HUES64 (cell line): ENCODE data around the gene MAP2K5.
A peak's percentile ranks its signal among the peaks of the same experiment; 100 is the strongest.

Source experiments
- H3K27ac ChIP-seq: 2 replicates; pipeline ENCODE4 v1.7.0; 2013; ENCODE audit warnings: low read depth, low read length, inconsistent platforms
- H3K27me3 ChIP-seq: 2 replicates; pipeline ENCODE4 v1.6.1; 2013; ENCODE audit warnings: mild to moderate bottlenecking, low read length; ENCODE audit not compliant: insufficient read depth
- H3K36me3 ChIP-seq: 2 replicates; pipeline ENCODE4 v1.6.1; 2013; ENCODE audit warnings: mild to moderate bottlenecking, low read length; ENCODE audit not compliant: insufficient read depth
- H3K4me1 ChIP-seq: 2 replicates; pipeline ENCODE4 v1.6.1; 2013; ENCODE audit warnings: mild to moderate bottlenecking, low read length, moderate library complexity; ENCODE audit not compliant: insufficient read depth
- H3K4me3 ChIP-seq: 2 replicates; pipeline ENCODE4 v1.5.1; 2013; ENCODE audit warnings: mild to moderate bottlenecking, low read length, moderate library complexity
- H3K9ac ChIP-seq: 2 replicates; pipeline ENCODE4 v1.6.1; 2013; ENCODE audit warnings: mild to moderate bottlenecking, low read depth, low read length
- H3K9me3 ChIP-seq: 2 replicates; pipeline ENCODE4 v1.6.1; 2013; ENCODE audit warnings: low read depth, low read length; ENCODE audit not compliant: insufficient read depth
- WGBS: fragments of 150-250, 120-280 bp; methylation state at CpG from one replicate; pipeline ENCODE4 v1.1.7; 2013; ENCODE audit warnings: missing lambda C conversion rate; 5-methylcytosine and 5-hydroxymethylcytosine counted together

The MAP2K5 gene

DNA sequence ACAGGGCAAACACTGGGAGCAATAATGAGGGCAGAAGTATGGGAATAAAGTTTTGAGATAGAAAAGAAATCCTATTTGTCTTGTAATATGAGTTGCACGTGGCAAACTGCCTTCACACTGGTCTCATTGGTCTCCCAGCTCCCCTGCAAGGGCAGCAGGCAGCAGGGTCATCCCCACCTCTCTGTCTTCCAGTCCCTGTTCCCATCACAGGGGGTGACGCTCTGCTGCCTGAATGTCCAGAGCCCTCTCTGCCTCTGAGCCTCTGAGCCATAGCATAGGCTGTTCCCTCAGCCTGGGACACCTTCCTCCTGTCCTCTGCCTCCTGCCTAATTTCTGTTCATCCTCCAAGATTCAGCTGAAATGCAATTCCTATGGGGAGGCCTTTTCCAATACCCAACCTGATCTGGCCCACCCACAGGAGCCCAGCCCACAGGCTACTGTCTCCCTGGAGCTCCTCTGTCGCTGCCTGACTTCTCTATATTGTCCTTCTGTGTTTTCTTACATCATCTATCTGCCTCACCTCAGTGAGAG, 270.7 kb downstream of the MAP2K5 start:
- Histone ChIP-seq H3K27ac (no peak overlapping the region), H3K4me3 (no peak overlapping the region), H3K9ac (no peak overlapping the region), H3K36me3 (no peaks in the 10 kb centered on the region), H3K4me1 (no peaks in the 10 kb centered on the region; the same call in 1 of the 2 replicates), H3K9me3 (peaks cover 7% of the 10 kb centered on the region; the same call in 1 of the 2 replicates), H3K27me3 (peaks cover 11% of the 10 kb centered on the region)
- 77% methylated on average over 3 of the region's 3 CpGs for WGBS

- Histone ChIP-seq H3K9ac (no peak overlapping the region), H3K27ac (no peak overlapping the region), H3K4me1 (no peaks in the 10 kb centered on the region; the same call in 1 of the 2 replicates), H3K36me3 (no peaks in the 10 kb centered on the region), H3K4me3 (no peak overlapping the region), H3K9me3 (peaks cover 7% of the 10 kb centered on the region; the same call in 1 of the 2 replicates), H3K27me3 (peaks cover 29% of the 10 kb centered on the region)
- 89% methylated on average over 5 of the region's 5 CpGs for WGBS
Measured at GRCh38 chr15:67815036-67815592, 272.6 kb downstream of the MAP2K5 start.

DNA sequence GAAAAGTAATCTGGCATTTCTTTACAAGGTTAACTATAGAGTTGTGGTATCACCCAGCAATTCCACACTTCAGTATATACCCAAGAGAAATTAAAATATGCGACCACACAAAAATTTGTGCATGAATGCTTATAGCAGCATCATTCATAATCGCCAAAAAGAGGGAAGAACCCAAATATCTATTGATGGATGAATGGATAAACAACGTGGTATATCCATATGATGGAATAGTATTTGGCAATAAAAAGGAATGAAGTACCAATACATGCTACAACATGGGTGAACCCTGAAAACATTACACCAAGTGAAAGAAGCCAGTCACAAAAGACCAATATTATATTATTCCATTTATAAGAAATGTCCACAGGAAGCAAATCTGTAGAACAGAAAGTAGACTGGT, 274.2 kb downstream of the MAP2K5 start:
- Histone ChIP-seq H3K36me3 (no peaks in the 10 kb centered on the region), H3K4me1 (peaks cover 7% of the 10 kb centered on the region; the same call in 1 of the 2 replicates), H3K27ac (no peak overlapping the region), H3K27me3 (peaks cover 45% of the 10 kb centered on the region), H3K9me3 (peaks cover 7% of the 10 kb centered on the region; the same call in 1 of the 2 replicates), H3K9ac (no peak overlapping the region), H3K4me3 (no peak overlapping the region)
- WGBS = 98% methylated on average over 3 of the region's 3 CpGs

- Histone ChIP-seq H3K9me3 (peaks cover 7% of the 10 kb centered on the region; the same call in 1 of the 2 replicates), H3K27ac (no peak overlapping the region), H3K36me3 (no peaks in the 10 kb centered on the region), H3K27me3 (peaks cover 63% of the 10 kb centered on the region), H3K4me1 (peaks cover 7% of the 10 kb centered on the region; the same call in 1 of the 2 replicates), H3K9ac (no peak overlapping the region), H3K4me3 (no peak overlapping the region)
- WGBS = 87% methylated on average over 3 of the region's 3 CpGs
Measured at GRCh38 chr15:67818464-67818863, 276.0 kb downstream of the MAP2K5 start.

DNA sequence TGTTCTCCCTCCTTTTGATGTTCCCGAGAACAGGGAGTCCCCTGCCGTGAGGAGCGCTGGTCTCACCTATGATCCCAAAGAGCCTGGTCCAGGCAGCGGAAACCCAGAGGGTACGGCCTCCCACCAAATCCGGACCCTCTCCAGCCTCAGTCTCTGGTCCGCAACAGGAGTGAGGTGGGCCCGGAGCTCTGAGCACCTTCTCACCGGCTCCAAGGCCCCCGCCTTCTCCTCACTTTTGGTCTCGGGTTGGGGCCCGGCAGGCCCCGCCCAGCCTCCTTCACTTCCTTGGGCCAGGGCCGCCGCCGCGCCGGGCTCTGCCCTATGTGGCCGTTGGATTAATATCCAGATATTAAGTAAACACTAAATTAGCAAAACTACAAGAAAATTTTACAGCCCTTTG, 277.1 kb downstream of the MAP2K5 start:
- Histone ChIP-seq H3K27me3 (peaks cover 75% of the 10 kb centered on the region), H3K27ac (no peak overlapping the region), H3K9me3 (peaks cover 7% of the 10 kb centered on the region; the same call in 1 of the 2 replicates), H3K36me3 (no peaks in the 10 kb centered on the region), H3K9ac (no peak overlapping the region), H3K4me3 (peak overlapping the region; percentile 3; the same call in 1 of the 2 replicates), H3K4me1 (peaks cover 7% of the 10 kb centered on the region; the same call in 1 of the 2 replicates)
- 57% methylated on average over 19 of the region's 19 CpGs for WGBS

GRCh38 chr15:67820122-67820991, 277.9 kb downstream of the MAP2K5 start:
- Histone ChIP-seq H3K27me3 (peaks cover 81% of the 10 kb centered on the region), H3K9ac (no peak overlapping the region), H3K36me3 (no peaks in the 10 kb centered on the region), H3K4me3 (peak overlapping the region; percentile 3; the same call in 1 of the 2 replicates), H3K9me3 (peaks cover 7% of the 10 kb centered on the region; the same call in 1 of the 2 replicates), H3K4me1 (peaks cover 7% of the 10 kb centered on the region; the same call in 1 of the 2 replicates), H3K27ac (no peak overlapping the region)
- 45% methylated on average over 49 of the region's 50 CpGs for WGBS

GRCh38 chr15:67820992-67821783, 278.7 kb downstream of the MAP2K5 start:
- WGBS = 5% methylated on average over 39 of the region's 39 CpGs
- Histone ChIP-seq H3K4me1 (peaks cover 7% of the 10 kb centered on the region; the same call in 1 of the 2 replicates), H3K27ac (no peak overlapping the region), H3K27me3 (peaks cover 89% of the 10 kb centered on the region), H3K36me3 (no peaks in the 10 kb centered on the region), H3K9ac (no peak overlapping the region), H3K4me3 (peak overlapping the region; percentile 24), H3K9me3 (peaks cover 5% of the 10 kb centered on the region; the same call in 1 of the 2 replicates)

DNA sequence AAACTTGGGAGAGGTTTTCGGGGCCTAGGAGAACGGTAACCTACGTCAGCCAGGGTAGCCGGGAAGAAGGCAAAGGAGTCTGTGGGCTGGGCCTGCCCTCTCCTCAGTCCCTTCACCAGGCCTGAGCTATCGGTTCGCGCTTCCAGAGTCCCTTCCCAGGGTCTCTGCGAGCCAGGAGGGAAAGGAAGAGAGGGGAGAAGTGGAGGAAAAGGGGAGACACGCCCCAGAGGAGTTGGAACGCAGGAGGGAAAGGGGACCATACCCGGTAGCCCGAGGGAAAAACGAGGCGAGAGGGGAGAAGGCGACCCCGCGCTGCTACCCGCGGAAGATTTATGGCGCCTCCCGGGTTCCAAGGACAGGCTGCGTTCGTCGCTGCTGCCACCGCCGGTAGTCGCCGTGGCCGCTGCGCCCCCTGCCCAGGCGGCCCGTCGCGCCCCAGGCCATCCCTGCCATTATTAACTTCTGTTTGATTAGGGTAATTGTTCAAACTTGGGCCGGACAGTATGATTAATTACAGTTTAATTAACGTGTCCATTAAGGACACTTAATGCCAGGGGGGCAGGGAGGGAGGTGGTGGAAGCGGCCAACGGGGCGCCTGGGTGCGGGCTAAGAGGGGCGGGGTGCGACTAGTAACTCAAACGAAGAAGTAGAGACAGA, 279.4 kb downstream of the MAP2K5 start:
- H3K27me3 ChIP-seq = peaks cover 96% of the 10 kb centered on the region
- no peak overlapping the region for H3K9ac ChIP-seq
- H3K4me1 ChIP-seq = peaks cover 7% of the 10 kb centered on the region; the same call in 1 of the 2 replicates
- H3K36me3 ChIP-seq = no peaks in the 10 kb centered on the region
- H3K9me3 ChIP-seq = no peaks in the 10 kb centered on the region
- peak overlapping the region; percentile 24 for H3K4me3 ChIP-seq
- 3% methylated on average over 43 of the region's 43 CpGs for WGBS
- no peak overlapping the region for H3K27ac ChIP-seq

GRCh38 chr15:67822537-67823313, 280.2 kb downstream of the MAP2K5 start:
- no peaks in the 10 kb centered on the region for H3K36me3 ChIP-seq
- H3K27me3 ChIP-seq = peaks cover 98% of the 10 kb centered on the region
- H3K4me3 ChIP-seq = peak overlapping the region; percentile 9
- H3K9ac ChIP-seq = no peak overlapping the region
- no peaks in the 10 kb centered on the region for H3K9me3 ChIP-seq
- peaks cover 7% of the 10 kb centered on the region; the same call in 1 of the 2 replicates for H3K4me1 ChIP-seq
- WGBS = 4% methylated on average over 46 of the region's 46 CpGs
- H3K27ac ChIP-seq = no peak overlapping the region
